SK-N-SH (cell line): ENCODE measurements around the gene LMAN1L. TPM values are rescaled to one million over a fixed set of nuclear protein-coding genes. Genes with fewer than 3 reads are reported as not detected.

ENCODE experiments used
- CTCF ChIA-PET: fragments of 300-600, 350-600 bp; formaldehyde crosslinking; extraction: SDS; loops from one replicate; lab custom pipeline; 2021; lab: Yijun Ruan, JAX
- POLR2A ChIA-PET: fragments of 350-600 bp; sonication (Branson Sonifier 250); formaldehyde crosslinking; extraction: SDS; loops from one replicate; lab custom pipeline; 2020; ENCODE audit warnings: antibody characterized with exemption, inconsistent platforms; lab: Yijun Ruan, JAX
- DNase-seq: peaks from one replicate; pipeline ENCODE4 v3.0.0; 2012
- H2AFZ ChIP-seq: fragments of 200-600 bp; sonication (generic); 2 replicates; pipeline ENCODE4 v1.8.1; 2016; ENCODE audit warnings: antibody characterized with exemption, mild to moderate bottlenecking, low read depth
- H3F3A ChIP-seq: fragments of 200-600 bp; sonication (generic); replicated peaks from 2 replicates; pipeline ENCODE3; 2016; ENCODE audit warnings: antibody characterized with exemption, mild to moderate bottlenecking; ENCODE audit not compliant: insufficient read depth
- H3K27ac ChIP-seq, 2 experiments: fragments of 200-500 bp in 1 of 2; fragments of 200-600 bp in 1 of 2; sonication (Bioruptor generic) in 1 of 2; sonication (generic), shearing (Covaris generic) in 1 of 2; 2 replicates each; pipeline versions ENCODE4 v1.5.1 to v1.6.1; 2014 to 2016; ENCODE audit warnings: low read depth in 2 of 2, inconsistent platforms in 1 of 2, low read length in 1 of 2, mild to moderate bottlenecking in 1 of 2, mixed read lengths in 1 of 2
- H3K27me3 ChIP-seq: fragments of 200-600 bp; sonication (generic), shearing (Covaris generic); 2 replicates; pipeline ENCODE4 v1.6.1; 2016; ENCODE audit warnings: mixed run types; ENCODE audit not compliant: insufficient read depth
- H3K36me3 ChIP-seq, 2 experiments: fragments of 200-500 bp in 1 of 2; fragments of 200-600 bp in 1 of 2; sonication (Bioruptor generic) in 1 of 2; sonication (generic) in 1 of 2; replicated peaks in 1 of 2; 2 replicates each; pipeline versions ENCODE3 to v1.5.1; 2014 to 2016; ENCODE audit warnings: low read length in 1 of 2, mild to moderate bottlenecking in 1 of 2; ENCODE audit not compliant: insufficient read depth in 2 of 2, control insufficient read depth in 1 of 2
- H3K4me1 ChIP-seq, 2 experiments: fragments of 200-500 bp in 1 of 2; fragments of 200-600 bp in 1 of 2; sonication (Bioruptor generic) in 1 of 2; sonication (generic), shearing (Covaris generic) in 1 of 2; 2 replicates each; pipeline versions ENCODE4 v1.5.1 to v1.6.1; 2014 to 2016; ENCODE audit warnings: low read depth in 1 of 2, low read length in 1 of 2, mixed run types in 1 of 2; ENCODE audit not compliant: insufficient read depth in 2 of 2, control insufficient read depth in 1 of 2
- H3K4me2 ChIP-seq: fragments of 200-600 bp; sonication (generic), shearing (Covaris generic); 2 replicates; pipeline ENCODE4 v1.6.1; 2017; ENCODE audit warnings: mixed run types
- H3K4me3 ChIP-seq, 2 experiments: fragments of 200-500 bp in 1 of 2; fragments of 200-600 bp in 1 of 2; sonication (Bioruptor generic) in 1 of 2; sonication (generic), shearing (Covaris generic) in 1 of 2; 2 replicates each; pipeline versions ENCODE4 v1.5.1 to v1.8.1; 2014 to 2016; ENCODE audit warnings: low read depth in 2 of 2, inconsistent platforms in 1 of 2, low read length in 1 of 2, mild to moderate bottlenecking in 1 of 2, mixed read lengths in 1 of 2, moderate library complexity in 1 of 2
- H3K79me2 ChIP-seq: fragments of 200-600 bp; sonication (generic); 2 replicates; pipeline ENCODE4 v1.8.1; 2017; ENCODE audit warnings: mild to moderate bottlenecking; ENCODE audit not compliant: insufficient read depth
- H3K9ac ChIP-seq: fragments of 200-600 bp; sonication (generic); 2 replicates; pipeline ENCODE4 v1.6.1; 2017; ENCODE audit warnings: mixed run types
- H3K9me2 ChIP-seq: fragments of 200-600 bp; sonication (generic); 2 replicates; pipeline ENCODE4 v1.6.1; 2017; ENCODE audit warnings: mixed run types
- H3K9me3 ChIP-seq: fragments of 200-600 bp; sonication (generic); 2 replicates; pipeline ENCODE4 v1.6.1; 2017; ENCODE audit warnings: mixed run types, mild to moderate bottlenecking, moderate library complexity
- H4K20me1 ChIP-seq: fragments of 200-600 bp; sonication (generic); 2 replicates; pipeline ENCODE4 v1.6.1; 2017; ENCODE audit warnings: mild to moderate bottlenecking, mixed run types; ENCODE audit not compliant: insufficient read depth
- CHD2 ChIP-seq: fragments of 150-350 bp; IDR thresholded peaks from 2 replicates; pipeline ENCODE4 v1.6.1; 2018; ENCODE audit warnings: low read length; ENCODE audit not compliant: partially characterized antibody
- ELF1 ChIP-seq: IDR thresholded peaks from 2 replicates; pipeline ENCODE4 v1.4.0; 2012
- EP300 ChIP-seq, 2 experiments: IDR thresholded peaks; 2 replicates each; pipeline versions ENCODE4 v1.4.0 to v1.6.1; 2012; ENCODE audit warnings: borderline replicate concordance in 1 of 2, low read depth in 1 of 2, low read length in 1 of 2
- EZH2phosphoT487 ChIP-seq: fragments of 200-600 bp; sonication (generic); IDR thresholded peaks from 2 replicates; pipeline ENCODE4 v1.6.1; 2017; ENCODE audit warnings: low read depth, mixed run types, mild to moderate bottlenecking, antibody characterized with exemption, moderate library complexity, borderline replicate concordance
- FOSL2 ChIP-seq: IDR thresholded peaks from 2 replicates; pipeline ENCODE4 v1.4.0; 2012; ENCODE audit warnings: low read depth, mild to moderate bottlenecking, moderate library complexity, borderline replicate concordance
- FOXJ3 ChIP-seq: sonication (generic); formaldehyde crosslinking; IDR thresholded peaks from 2 replicates; pipeline ENCODE4 v1.5.1; 2020; ENCODE audit warnings: mild to moderate bottlenecking, missing genetic modification reagents
- GABPA ChIP-seq: IDR thresholded peaks from 2 replicates; pipeline ENCODE4 v1.4.0; 2012; ENCODE audit warnings: low read depth, mild to moderate bottlenecking
- GATA2 ChIP-seq: sonication (generic); formaldehyde crosslinking; IDR thresholded peaks from 2 replicates; pipeline ENCODE4 v1.5.0; 2020; ENCODE audit warnings: mild to moderate bottlenecking, missing genetic modification reagents
- MEF2A ChIP-seq: IDR thresholded peaks from 2 replicates; pipeline ENCODE4 v1.4.0; 2012; ENCODE audit warnings: low read depth, borderline replicate concordance
- MXI1 ChIP-seq: IDR thresholded peaks from 2 replicates; pipeline ENCODE4 v1.6.1; 2012; ENCODE audit warnings: mild to moderate bottlenecking, low read depth, low read length, improper control_type of control experiment
- NRF1 ChIP-seq: IDR thresholded peaks from 2 replicates; pipeline ENCODE4 v1.6.1; 2012; ENCODE audit warnings: low read depth, mild to moderate bottlenecking, low read length
- RCOR1 ChIP-seq: fragments of 150-350 bp; IDR thresholded peaks from 2 replicates; pipeline ENCODE4 v1.6.1; 2017; ENCODE audit warnings: antibody characterized with exemption, low read length
- RXRA ChIP-seq: IDR thresholded peaks from 2 replicates; pipeline ENCODE4 v1.4.0; 2012; ENCODE audit warnings: low read depth, mild to moderate bottlenecking, borderline replicate concordance
- SIN3A ChIP-seq: IDR thresholded peaks from 2 replicates; pipeline ENCODE4 v1.6.1; 2012; ENCODE audit warnings: low read depth, mild to moderate bottlenecking, low read length, moderate library complexity, borderline replicate concordance
- SMC3 ChIP-seq: IDR thresholded peaks from 2 replicates; pipeline ENCODE4 v1.6.1; 2012; ENCODE audit warnings: low read depth, low read length, improper control_type of control experiment
- TAF1 ChIP-seq: IDR thresholded peaks from 2 replicates; pipeline ENCODE4 v1.6.1; 2012; ENCODE audit warnings: low read depth, mild to moderate bottlenecking, low read length, moderate library complexity, borderline replicate concordance
- TCF12 ChIP-seq: IDR thresholded peaks from 2 replicates; pipeline ENCODE4 v1.4.0; 2012
- YY1 ChIP-seq: IDR thresholded peaks from 2 replicates; pipeline ENCODE4 v1.4.0; 2012; ENCODE audit warnings: low read depth, mild to moderate bottlenecking
- WGBS: methylation state at CpG from one replicate; pipeline ENCODE4 v1.1.6; 2017; ENCODE audit warnings: low lambda C conversion rate; 5-methylcytosine and 5-hydroxymethylcytosine counted together
- polyA plus RNA-seq, 3 experiments: library from polyadenylated mRNA; depleted of rRNA; stranded (reverse); fragments of >200 nt; gene quantifications; 2 replicates each; pipeline ENCODE4 v1.2.3, GENCODE V29; 2012
- TF ChIP-seq, protein P1 (sequence below): IDR thresholded peaks from 2 replicates; pipeline ENCODE4 v1.4.0; 2012; ENCODE audit warnings: low read depth
- TF ChIP-seq, protein P2 (sequence below): fragments of 150-350 bp; IDR thresholded peaks from 2 replicates; pipeline ENCODE4 v1.6.1; 2017; ENCODE audit warnings: antibody characterized with exemption, low read length, low read depth, borderline replicate concordance
- TF ChIP-seq, protein P3 (sequence below): IDR thresholded peaks from 2 replicates; pipeline ENCODE4; 2012

LMAN1L gene
- polyA plus RNA-seq, 1 of the 3 experiments (the other 2 are of a cell fraction): 0.02 TPM

DNA sequence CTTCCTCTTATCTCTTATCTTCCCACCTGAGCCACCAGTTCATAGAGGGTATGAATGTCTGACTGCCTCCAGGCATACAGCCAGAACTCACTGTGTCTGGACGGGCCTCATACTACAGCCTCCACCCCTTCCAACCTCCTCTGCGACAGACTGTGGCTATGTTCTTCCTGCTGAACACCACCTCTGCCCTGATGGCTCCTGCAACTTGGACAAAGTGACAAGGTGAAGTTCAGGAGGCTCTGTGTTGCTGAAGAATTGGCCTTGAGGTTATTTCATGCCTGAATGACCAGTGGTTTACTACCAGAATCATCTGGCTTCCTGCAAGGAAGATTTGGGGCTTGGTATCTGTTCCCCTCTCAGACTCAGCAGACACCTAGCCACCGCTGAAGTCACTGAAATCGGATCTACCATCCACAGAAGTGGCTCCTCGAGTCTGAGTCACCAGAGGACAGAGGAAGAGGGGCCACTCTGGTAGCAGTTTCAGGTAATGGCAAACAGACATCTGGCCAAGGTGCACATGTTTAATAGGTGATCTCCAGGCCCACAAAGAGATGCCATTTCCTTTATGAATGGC is 44.5 kb downstream of the LMAN1L start:
- peaks cover 66% of the 10 kb centered on the region for H3K79me2 ChIP-seq
- H3K9ac ChIP-seq: no peak overlapping the region

DNA sequence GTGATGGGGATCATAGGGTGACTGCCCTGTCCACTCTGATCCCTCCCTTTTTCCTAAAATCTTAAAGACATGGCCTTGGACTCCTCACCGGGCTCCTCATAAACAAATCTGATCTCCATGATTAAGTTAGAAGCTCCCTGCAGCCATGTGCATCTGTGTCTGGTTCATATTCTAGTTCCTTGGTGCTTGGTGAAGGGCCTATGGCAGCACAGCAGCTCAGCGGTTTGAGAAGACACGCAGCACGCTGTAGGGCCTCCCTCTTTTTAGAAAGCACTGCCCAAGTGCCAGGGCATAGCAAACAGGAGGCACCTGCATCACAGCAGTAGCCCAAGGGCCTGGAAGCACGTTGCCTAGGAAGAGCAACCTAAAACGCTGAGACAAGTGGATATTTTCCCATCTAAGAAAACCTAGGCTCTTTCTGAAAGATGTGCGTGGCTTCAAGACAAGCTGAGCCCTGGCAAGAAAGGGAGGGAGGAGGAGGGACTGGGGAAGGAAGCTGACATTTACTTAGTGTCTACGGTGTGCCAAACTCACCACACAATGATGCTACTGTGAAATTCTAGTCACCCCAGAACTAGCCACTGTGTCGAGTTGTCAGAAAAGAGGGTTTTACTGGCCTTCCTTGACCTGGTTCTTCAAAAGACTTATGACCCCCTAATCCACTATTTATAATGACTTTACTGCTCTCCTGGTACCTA is 45.2 kb downstream of the LMAN1L start:
- Histone ChIP-seq H3K4me1 (peaks cover 0 to 18% of the 10 kb centered on the region in 2 experiments; a peak in 1 of 4 replicates), H3F3A (no peaks in the 10 kb centered on the region), H2AFZ (no peak overlapping the region), H3K79me2 (peaks cover 72% of the 10 kb centered on the region), H4K20me1 (peaks cover 16% of the 10 kb centered on the region; the same call in 1 of the 2 replicates), H3K9me2 (no peaks in the 10 kb centered on the region), H3K36me3 (peaks cover 3 to 14% of the 10 kb centered on the region in 2 experiments), H3K27ac (peak overlapping the region in 1 of 2 experiments; percentile 3; a peak in 1 of 4 replicates), H3K27me3 (no peaks in the 10 kb centered on the region), H3K9me3 (no peaks in the 10 kb centered on the region), H3K4me2 (no peak overlapping the region), H3K4me3 (no peak overlapping the region), H3K9ac (no peak overlapping the region)
- CTCF ChIA-PET: interaction anchor here (0.7 to 3.1 kb wide), 5 partner anchors 11 to 92 kb away, joined by 3 to 16 read pairs (median 5); no protein-coding TSS in a partner anchor
- POLR2A ChIA-PET: interaction anchor here (0.7 to 1.0 kb wide), 2 partner anchors 12 to 13 kb away, joined by 3 read pairs; no protein-coding TSS in a partner anchor
- WGBS: 90% methylated on average over 9 of the region's 9 CpGs
- TF ChIP-seq GABPA (no peak), FOXJ3 (CRISPR knock-in tag) (no peak), RCOR1 (no peak), MXI1 (no peak), TAF1 (no peak), FOSL2 (no peak)
- TF ChIP-seq, protein P1, sequence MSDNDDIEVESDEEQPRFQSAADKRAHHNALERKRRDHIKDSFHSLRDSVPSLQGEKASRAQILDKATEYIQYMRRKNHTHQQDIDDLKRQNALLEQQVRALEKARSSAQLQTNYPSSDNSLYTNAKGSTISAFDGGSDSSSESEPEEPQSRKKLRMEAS: no peak
- TF ChIP-seq, protein P2, sequence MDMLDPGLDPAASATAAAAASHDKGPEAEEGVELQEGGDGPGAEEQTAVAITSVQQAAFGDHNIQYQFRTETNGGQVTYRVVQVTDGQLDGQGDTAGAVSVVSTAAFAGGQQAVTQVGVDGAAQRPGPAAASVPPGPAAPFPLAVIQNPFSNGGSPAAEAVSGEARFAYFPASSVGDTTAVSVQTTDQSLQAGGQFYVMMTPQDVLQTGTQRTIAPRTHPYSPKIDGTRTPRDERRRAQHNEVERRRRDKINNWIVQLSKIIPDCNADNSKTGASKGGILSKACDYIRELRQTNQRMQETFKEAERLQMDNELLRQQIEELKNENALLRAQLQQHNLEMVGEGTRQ: no peak
- no peak for DNase-seq

More for the DNA sequence above, 44.5 kb downstream of the LMAN1L start:
- 81% methylated on average over 2 of the region's 5 CpGs for WGBS
- POLR2A ChIA-PET: no interaction called here
- TF ChIP-seq RXRA (no peak), MEF2A (no peak), NRF1 (no peak), SMC3 (no peak), EZH2phosphoT487 (no peak), CHD2 (no peak), GATA2 (CRISPR knock-in tag) (no peak), EP300 (IDR thresholded peaks at IDR 0.05; ENCODE audit: borderline replicate concordance in 1 of 2, low read depth in 1 of 2, low read length in 1 of 2) (no peak), YY1 (no peak), SIN3A (no peak), ELF1 (no peak), FOSL2 (no peak), TCF12 (no peak)
- TF ChIP-seq, protein P1: no peak
- TF ChIP-seq, protein P2: no peak
- TF ChIP-seq, protein P3, sequence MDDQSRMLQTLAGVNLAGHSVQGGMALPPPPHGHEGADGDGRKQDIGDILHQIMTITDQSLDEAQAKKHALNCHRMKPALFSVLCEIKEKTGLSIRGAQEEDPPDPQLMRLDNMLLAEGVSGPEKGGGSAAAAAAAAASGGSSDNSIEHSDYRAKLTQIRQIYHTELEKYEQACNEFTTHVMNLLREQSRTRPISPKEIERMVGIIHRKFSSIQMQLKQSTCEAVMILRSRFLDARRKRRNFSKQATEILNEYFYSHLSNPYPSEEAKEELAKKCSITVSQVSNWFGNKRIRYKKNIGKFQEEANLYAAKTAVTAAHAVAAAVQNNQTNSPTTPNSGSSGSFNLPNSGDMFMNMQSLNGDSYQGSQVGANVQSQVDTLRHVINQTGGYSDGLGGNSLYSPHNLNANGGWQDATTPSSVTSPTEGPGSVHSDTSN: no peak
- H3K9me3 ChIP-seq: no peaks in the 10 kb centered on the region
- H3K4me2 ChIP-seq: no peak overlapping the region
- H2AFZ ChIP-seq: no peak overlapping the region
- no peak overlapping the region for H3K4me3 ChIP-seq
- no peaks in the 10 kb centered on the region for H3K9me2 ChIP-seq
- CTCF ChIA-PET: interaction anchor here (1.2 to 3.1 kb wide), 4 partner anchors 14 to 93 kb away, joined by 3 to 9 read pairs (median 5); partner anchors contain the start of gene ULK3
- H3K4me1 ChIP-seq: peaks cover 0 to 18% of the 10 kb centered on the region in 2 experiments; a peak in 1 of 4 replicates
- peaks cover 3 to 20% of the 10 kb centered on the region in 2 experiments for H3K36me3 ChIP-seq
- no peaks in the 10 kb centered on the region for H3K27me3 ChIP-seq
- H3F3A ChIP-seq: no peaks in the 10 kb centered on the region
- DNase-seq: peak; percentile 28
- no peak overlapping the region; a peak in 1 of 4 replicates for H3K27ac ChIP-seq
- peaks cover 14% of the 10 kb centered on the region; the same call in 1 of the 2 replicates for H4K20me1 ChIP-seq
